ENCODE measurements around the gene FBXO42.
"Not testable (repeated sequence)": the region's sequence is repeated elsewhere in the genome, so short reads cannot be mapped to it uniquely, and the experiment has no call there.

The FBXO42 gene

GRCh38 chr1:16243936-16244649 is 108.2 kb downstream of the FBXO42 start:
- peak; percentile 41 to 63 for DNase-seq (ENCODE audit: low read depth in 2 of 2)

- DNase-seq (ENCODE audit: low read depth in 2 of 2): no peak
Observed at GRCh38 chr1:16243215-16243610, 109.1 kb downstream of the FBXO42 start.

- no peak for DNase-seq (ENCODE audit: low read depth in 2 of 2)
Observed at GRCh38 chr1:16242556-16243214, 109.6 kb downstream of the FBXO42 start.

- no peak for DNase-seq (ENCODE audit: low read depth in 2 of 2)
Observed at GRCh38 chr1:16241221-16241708, 111.0 kb downstream of the FBXO42 start.

- no peak for DNase-seq (ENCODE audit: low read depth in 2 of 2)
Observed at GRCh38 chr1:16239972-16240491, 112.2 kb downstream of the FBXO42 start.

- no peak for DNase-seq (ENCODE audit: low read depth in 2 of 2)
Observed at GRCh38 chr1:16237343-16237830, 114.9 kb downstream of the FBXO42 start.

GRCh38 chr1:16236511-16237342 is 115.6 kb downstream of the FBXO42 start, which contains the start of gene CPLANE2:
Gene CPLANE2 (minus strand): TSS chr1:16237183. CDS start chr1:16236742, 441 bp downstream.
- peak; percentile 89 to 93 for DNase-seq (ENCODE audit: low read depth in 2 of 2)

- peak in 1 of 2 donors; percentile 17 for DNase-seq (ENCODE audit: low read depth in 2 of 2)
Observed at GRCh38 chr1:16235944-16236510, 116.3 kb downstream of the FBXO42 start.

- DNase-seq (ENCODE audit: low read depth in 2 of 2): no peak
Observed at GRCh38 chr1:16235347-16235746, 116.9 kb downstream of the FBXO42 start.

- DNase-seq (ENCODE audit: low read depth in 2 of 2): no peak
Observed at GRCh38 chr1:16233431-16233830, 118.8 kb downstream of the FBXO42 start.

- no peak for DNase-seq (ENCODE audit: low read depth in 2 of 2)
Observed at GRCh38 chr1:16232316-16232710, 120.0 kb downstream of the FBXO42 start.

- DNase-seq (ENCODE audit: low read depth in 2 of 2): no peak
Observed at GRCh38 chr1:16231331-16232315, 120.7 kb downstream of the FBXO42 start.

GRCh38 chr1:16230744-16231143 is 121.5 kb downstream of the FBXO42 start:
- DNase-seq (ENCODE audit: low read depth in 2 of 2): no peak

GRCh38 chr1:16229976-16230740 is 122.1 kb downstream of the FBXO42 start:
- DNase-seq (ENCODE audit: low read depth in 2 of 2): no peak

- no peak for DNase-seq (ENCODE audit: low read depth in 2 of 2)
Observed at GRCh38 chr1:16226490-16227179, 125.6 kb downstream of the FBXO42 start.

GRCh38 chr1:16226129-16226489 is 126.2 kb downstream of the FBXO42 start:
- DNase-seq (ENCODE audit: low read depth in 2 of 2): no peak

- no peak for DNase-seq (ENCODE audit: low read depth in 2 of 2)
Observed at GRCh38 chr1:16224472-16224871, 127.8 kb downstream of the FBXO42 start.

- not testable (repeated sequence) for DNase-seq (ENCODE audit: low read depth in 2 of 2)
Observed at GRCh38 chr1:16222716-16223115, 129.6 kb downstream of the FBXO42 start.

- DNase-seq (ENCODE audit: low read depth in 2 of 2): no peak
Observed at GRCh38 chr1:16221499-16221898, 130.8 kb downstream of the FBXO42 start.

All from stimulated activated CD4-positive, alpha-beta T cell treated with anti-CD3 and anti-CD28 coated beads, Interleukin-1b, Interleukin-23, amount 100 ng/mL, for 1 hour (primary cell).